B cell (primary cell): ENCODE data around the gene ITGB4.

Experiments used
- CTCF ChIP-seq: fragments of 200-600 bp; IDR thresholded peaks from one replicate; pipeline ENCODE4 v1.8.0; 2022; ENCODE audit warnings: antibody characterized with exemption, mild to moderate bottlenecking
- EZH2 ChIP-seq: IDR thresholded peaks from 2 replicates; pipeline ENCODE4 v1.6.1; 2012; ENCODE audit warnings: borderline replicate concordance, low read depth, mild to moderate bottlenecking, moderate library complexity, low read length; ENCODE audit not compliant: insufficient read depth, poor library complexity, severe bottlenecking

GRCh38 chr17:75734674-75735294 is 13.5 kb downstream of the ITGB4 start:
- no peak for TF ChIP-seq CTCF
- no peak for TF ChIP-seq EZH2
